NT2/D1 (cell line): ENCODE results near the gene BRINP1.
A peak's percentile ranks its signal among the peaks of the same experiment; 100 is the strongest.

Experiments used
- DNase-seq: peaks from one replicate; pipeline ENCODE4 v3.0.0-alpha.2; 2011; ENCODE audit warnings: low read depth, low spot score
- H3K27me3 ChIP-seq: 2 replicates; pipeline ENCODE4 v1.6.0; 2011; ENCODE audit warnings: mild to moderate bottlenecking; ENCODE audit not compliant: insufficient read length, insufficient read depth
- H3K36me3 ChIP-seq: 2 replicates; pipeline ENCODE4 v1.6.1; 2011; ENCODE audit warnings: mild to moderate bottlenecking, low read length, mixed read lengths; ENCODE audit not compliant: insufficient read depth, insufficient read length
- H3K4me1 ChIP-seq: 2 replicates; pipeline ENCODE4 v1.5.1; 2011; ENCODE audit not compliant: insufficient read depth, insufficient read length
- H3K4me3 ChIP-seq: 2 replicates; pipeline ENCODE4 v1.5.1; 2011; ENCODE audit warnings: low read depth; ENCODE audit not compliant: insufficient read length
- H3K9ac ChIP-seq: 2 replicates; pipeline ENCODE4 v1.6.0; 2011; ENCODE audit warnings: low read depth; ENCODE audit not compliant: insufficient read length
- H3K9me3 ChIP-seq: 2 replicates; pipeline ENCODE4 v1.5.1; 2011; ENCODE audit warnings: mild to moderate bottlenecking, low read length; ENCODE audit not compliant: insufficient read depth
- SUZ12 ChIP-seq: IDR thresholded peaks from 2 replicates; pipeline ENCODE4 v1.6.1; 2011; ENCODE audit not compliant: insufficient read length, insufficient read depth; ENCODE audit errors: extremely low read depth
- YY1 ChIP-seq: IDR thresholded peaks from 2 replicates; pipeline ENCODE4 v1.6.1; 2011; ENCODE audit not compliant: insufficient read length, insufficient read depth
- ZNF274 ChIP-seq: IDR thresholded peaks from 2 replicates; pipeline ENCODE4 v1.6.1; 2011; ENCODE audit warnings: mild to moderate bottlenecking, low read depth, low read length

The BRINP1 gene

DNA sequence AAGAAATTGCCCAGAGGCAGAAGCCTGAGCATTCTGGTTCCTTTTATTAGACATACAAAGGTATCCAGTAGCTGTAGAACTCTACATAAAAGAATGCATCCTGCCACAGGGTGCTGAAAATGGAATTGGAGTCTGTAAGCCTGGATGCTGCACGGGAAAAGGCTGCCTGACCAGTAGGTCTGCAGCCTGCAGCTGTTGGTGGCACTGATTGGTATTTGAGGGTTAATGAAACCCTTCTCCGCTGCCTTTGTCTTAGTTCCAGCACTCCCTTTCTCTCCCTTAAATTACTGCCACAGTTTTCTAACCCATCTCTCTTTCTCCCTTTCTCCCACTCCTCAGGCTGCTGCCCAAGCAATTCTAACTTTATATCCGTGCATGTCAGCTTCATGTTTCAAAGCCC, 64.7 kb downstream of the BRINP1 start:
- no peaks in the 10 kb centered on the region for H3K36me3 ChIP-seq
- no peak for DNase-seq
- H3K4me3 ChIP-seq: no peak overlapping the region
- H3K27me3 ChIP-seq: no peaks in the 10 kb centered on the region
- H3K4me1 ChIP-seq: peaks cover 3% of the 10 kb centered on the region
- TF ChIP-seq YY1 (no peak), SUZ12 (no peak), ZNF274 (no peak)
- H3K9me3 ChIP-seq: no peaks in the 10 kb centered on the region
- no peak overlapping the region for H3K9ac ChIP-seq

DNA sequence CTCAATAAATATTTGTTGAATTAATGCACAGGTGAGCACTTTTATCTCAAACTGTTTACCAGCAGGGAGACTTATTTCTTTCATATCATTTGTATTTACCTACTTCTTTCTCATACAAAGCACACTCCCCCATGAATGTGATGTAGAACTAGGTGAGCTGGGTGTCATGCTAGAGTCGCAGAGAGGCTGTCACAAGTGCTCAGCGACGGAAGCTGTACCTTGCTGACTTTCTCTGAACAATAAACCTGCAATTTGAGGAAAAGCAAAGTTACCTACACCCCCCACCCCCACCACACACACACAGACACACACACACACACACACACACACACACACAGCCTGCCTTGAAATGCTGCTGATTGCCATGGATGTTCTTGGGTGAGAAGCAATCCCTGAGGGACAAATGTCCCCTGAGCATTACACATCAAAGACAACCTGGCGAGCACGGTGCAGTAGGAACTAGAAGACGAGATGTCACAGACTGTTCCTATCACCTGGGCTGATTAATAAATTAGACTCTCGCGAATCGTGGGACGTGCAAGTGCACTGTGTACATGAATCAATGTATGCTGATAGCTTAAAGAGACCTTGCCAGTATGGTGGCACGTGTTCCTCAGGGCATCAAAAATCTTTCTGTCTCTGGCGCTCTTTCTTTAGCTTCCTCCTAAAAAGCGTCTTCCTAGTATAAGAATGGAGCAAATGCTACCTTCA, 66.1 kb downstream of the BRINP1 start:
- no peaks in the 10 kb centered on the region for H3K36me3 ChIP-seq
- no peak overlapping the region for H3K9ac ChIP-seq
- peaks cover 3% of the 10 kb centered on the region for H3K4me1 ChIP-seq
- no peaks in the 10 kb centered on the region for H3K9me3 ChIP-seq
- no peak overlapping the region for H3K4me3 ChIP-seq
- H3K27me3 ChIP-seq: no peaks in the 10 kb centered on the region
- TF ChIP-seq SUZ12 (no peak), ZNF274 (no peak), YY1 (no peak)
- DNase-seq: no peak

DNA sequence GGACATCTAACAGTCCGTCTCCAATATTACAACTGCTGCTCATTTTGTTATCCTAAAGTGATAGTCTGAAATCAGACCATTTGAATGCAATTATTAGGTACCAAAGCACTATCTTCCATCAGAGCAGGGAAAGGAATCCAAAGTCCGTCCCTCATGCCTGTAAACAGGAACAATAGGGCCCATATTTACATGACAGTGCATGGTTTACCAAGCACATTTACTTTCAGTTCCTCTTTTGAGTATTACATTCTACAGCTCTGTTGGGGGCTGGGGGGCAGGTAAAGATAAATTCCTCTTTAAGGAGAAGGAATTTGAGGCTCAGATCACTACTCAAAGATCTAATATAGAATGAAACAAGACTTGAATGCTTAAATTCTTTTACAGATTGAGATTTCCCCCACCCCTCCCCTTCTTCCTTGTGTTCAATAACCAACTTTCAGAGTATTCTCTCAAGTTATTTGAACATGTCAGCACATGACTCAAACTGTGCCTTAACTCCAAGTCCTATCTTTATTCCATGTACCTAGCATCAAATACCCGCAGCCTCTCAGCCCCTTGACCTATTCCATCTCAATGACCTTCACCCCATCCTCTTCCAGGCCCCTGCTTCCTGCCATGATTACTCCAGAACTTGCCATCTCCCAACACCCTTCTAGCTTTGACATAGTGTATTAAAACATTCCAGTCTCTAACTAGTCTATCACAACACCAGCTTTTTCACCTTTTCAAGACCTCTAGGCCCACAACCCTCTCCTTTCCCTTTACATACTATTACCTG, 71.0 kb downstream of the BRINP1 start:
- no peaks in the 10 kb centered on the region for H3K27me3 ChIP-seq
- no peaks in the 10 kb centered on the region for H3K9me3 ChIP-seq
- TF ChIP-seq YY1 (no peak), SUZ12 (no peak), ZNF274 (no peak)
- H3K4me1 ChIP-seq: no peaks in the 10 kb centered on the region
- peak overlapping the region; percentile 57 for H3K9ac ChIP-seq
- H3K36me3 ChIP-seq: no peaks in the 10 kb centered on the region
- peak; percentile 82 for DNase-seq
- no peak overlapping the region for H3K4me3 ChIP-seq

DNA sequence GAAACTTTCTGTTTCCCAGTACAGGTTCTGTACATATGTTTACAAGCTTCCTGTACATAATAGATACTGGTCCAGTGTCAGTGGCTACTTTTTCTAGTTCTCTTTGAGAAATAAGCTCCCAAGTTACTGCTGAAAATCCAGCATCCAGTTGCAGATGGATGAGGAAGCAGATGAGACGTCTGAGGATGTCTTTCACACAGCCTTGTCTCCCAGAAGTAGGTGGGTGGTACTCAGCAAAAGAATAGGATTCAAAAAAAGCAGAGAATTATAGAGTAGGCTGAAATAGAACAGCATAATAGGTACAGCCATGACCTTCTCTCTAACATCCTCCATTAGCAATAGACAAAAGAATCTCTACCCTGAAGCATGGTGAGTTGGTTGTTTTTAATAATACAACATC, 77.7 kb downstream of the BRINP1 start:
- H3K9me3 ChIP-seq: no peaks in the 10 kb centered on the region; the same call in 1 of the 2 replicates
- no peak for TF ChIP-seq ZNF274
- no peak for TF ChIP-seq YY1
- TF ChIP-seq SUZ12: no peak
- no peak for DNase-seq
- H3K9ac ChIP-seq: no peak overlapping the region
- H3K4me3 ChIP-seq: no peak overlapping the region
- H3K36me3 ChIP-seq: no peaks in the 10 kb centered on the region
- no peaks in the 10 kb centered on the region for H3K27me3 ChIP-seq
- no peaks in the 10 kb centered on the region for H3K4me1 ChIP-seq

DNA sequence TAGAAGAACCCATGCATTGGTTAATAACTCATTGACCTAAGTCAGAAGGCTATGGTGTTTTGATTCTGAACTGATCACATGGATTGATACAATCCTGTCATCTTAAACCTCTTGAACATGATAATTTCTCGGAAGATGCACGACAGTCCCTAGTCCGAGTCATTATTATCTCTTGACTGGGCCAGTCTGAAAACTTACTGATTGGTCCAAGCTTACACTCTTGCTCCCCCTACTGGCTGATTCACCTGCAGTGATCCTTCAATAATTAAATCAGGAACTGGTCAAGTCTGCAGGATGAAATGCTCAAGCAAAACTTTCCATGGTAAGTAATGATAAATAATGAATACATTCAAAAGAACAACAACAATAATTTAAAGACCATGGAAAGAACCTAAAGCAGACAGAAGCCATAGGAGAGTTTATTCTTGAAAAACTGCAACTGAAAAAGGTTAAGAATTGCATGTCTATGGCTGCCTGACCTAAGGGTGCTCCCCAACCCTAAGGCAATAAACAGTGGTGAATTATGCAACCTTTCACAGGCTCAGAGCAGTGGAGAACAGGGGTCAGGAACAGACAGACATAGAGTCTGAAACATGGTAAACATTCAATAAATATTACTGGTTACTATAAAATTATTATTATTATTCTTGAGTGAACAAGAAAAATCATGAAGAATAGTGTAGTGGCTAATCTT, 79.3 kb downstream of the BRINP1 start:
- TF ChIP-seq SUZ12: no peak
- no peak for TF ChIP-seq ZNF274
- TF ChIP-seq YY1: no peak
- DNase-seq: no peak
- no peaks in the 10 kb centered on the region for H3K36me3 ChIP-seq
- no peak overlapping the region for H3K4me3 ChIP-seq
- no peaks in the 10 kb centered on the region for H3K27me3 ChIP-seq
- no peak overlapping the region for H3K9ac ChIP-seq
- no peaks in the 10 kb centered on the region; the same call in 1 of the 2 replicates for H3K9me3 ChIP-seq
- H3K4me1 ChIP-seq: no peaks in the 10 kb centered on the region

DNA sequence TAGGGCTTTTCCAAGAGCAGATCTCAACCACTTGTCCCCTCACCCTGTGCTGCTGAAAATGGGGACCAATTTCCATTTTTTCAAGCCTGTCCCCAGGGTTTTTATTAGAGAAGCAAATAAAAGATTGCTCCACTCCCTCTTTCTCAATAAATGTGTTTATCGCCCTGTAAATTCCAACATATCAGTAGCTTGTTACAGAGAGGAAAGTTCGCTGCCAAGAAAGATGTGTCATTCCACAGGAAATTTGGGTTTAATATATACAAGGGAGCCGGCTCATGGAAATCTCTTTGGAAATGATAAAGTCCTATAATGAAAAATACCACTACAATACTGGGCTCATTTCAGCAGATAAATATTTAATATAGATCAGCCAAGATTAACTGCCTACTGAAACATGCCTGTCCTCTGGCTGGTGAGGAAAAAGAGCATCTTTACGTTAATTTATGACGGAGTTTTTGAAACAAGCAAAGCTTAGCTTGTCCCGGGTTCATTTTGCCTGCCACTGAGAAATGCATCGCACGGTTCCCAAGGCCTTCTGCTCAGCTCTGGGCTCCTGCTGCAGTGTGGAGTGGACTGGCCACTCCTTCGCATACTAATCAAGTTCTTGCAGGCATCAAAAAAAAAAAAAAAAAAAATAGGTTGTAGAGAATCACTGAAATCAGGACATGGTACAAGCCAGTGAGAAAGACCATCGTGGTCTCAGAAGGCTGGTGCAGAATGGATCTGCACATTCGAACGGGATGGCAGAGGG, 84.5 kb downstream of the BRINP1 start:
- Histone ChIP-seq H3K4me1 (no peaks in the 10 kb centered on the region), H3K4me3 (no peak overlapping the region), H3K9ac (no peak overlapping the region), H3K27me3 (no peaks in the 10 kb centered on the region), H3K9me3 (no peaks in the 10 kb centered on the region; the same call in 1 of the 2 replicates), H3K36me3 (no peaks in the 10 kb centered on the region)
- no peak for DNase-seq
- TF ChIP-seq YY1 (no peak), ZNF274 (no peak), SUZ12 (no peak)
